ENCODE measurements around the gene ARHGAP21. TPM values are rescaled to one million over a fixed set of nuclear protein-coding genes. Genes with fewer than 3 reads are reported as not detected.

ARHGAP21 gene
- total RNA-seq, 2 experiments from 2014 or later: 32.7 to 34.1 TPM

- CTCF ChIA-PET: no interaction called here
- Mint-ChIP-seq H3K9me3 (ENCODE audit: low read depth) (no peaks in the 10 kb centered on the region), H3K27me3 (no peaks in the 10 kb centered on the region), H3K4me3 (no peak overlapping the region), H3K27ac (no peak overlapping the region), H3K4me1 (peaks cover 2% of the 10 kb centered on the region), H3K36me3 (peaks cover 2% of the 10 kb centered on the region)
- no peak for DNase-seq
- no peak for ATAC-seq
These were observed 28.2 kb downstream of the ARHGAP21 start for GRCh38 chr10:24695452-24695851.

GRCh38 chr10:24694086-24694485 is 29.6 kb downstream of the ARHGAP21 start:
- Mint-ChIP-seq H3K4me3 (no peak overlapping the region), H3K4me1 (no peaks in the 10 kb centered on the region), H3K9me3 (ENCODE audit: low read depth) (no peaks in the 10 kb centered on the region), H3K27ac (no peak overlapping the region), H3K36me3 (peaks cover 2% of the 10 kb centered on the region), H3K27me3 (no peaks in the 10 kb centered on the region)
- ATAC-seq (no peak), DNase-seq (no peak)
- CTCF ChIA-PET: no interaction called here

- Mint-ChIP-seq H3K4me3 (no peak overlapping the region), H3K9me3 (ENCODE audit: low read depth) (no peaks in the 10 kb centered on the region), H3K36me3 (peaks cover 3% of the 10 kb centered on the region), H3K4me1 (no peaks in the 10 kb centered on the region), H3K27me3 (no peaks in the 10 kb centered on the region), H3K27ac (no peak overlapping the region)
- no peak for ATAC-seq
- CTCF ChIA-PET: interaction anchor here (0.7 kb wide), 1 partner anchor 31 kb away, joined by 3 read pairs; no protein-coding TSS in a partner anchor
- DNase-seq: no peak
These were observed 32.6 kb downstream of the ARHGAP21 start for GRCh38 chr10:24690961-24691512.

- Mint-ChIP-seq H3K4me1 (peaks cover 2% of the 10 kb centered on the region), H3K27ac (no peak overlapping the region), H3K9me3 (ENCODE audit: low read depth) (no peaks in the 10 kb centered on the region), H3K36me3 (peaks cover 7% of the 10 kb centered on the region), H3K4me3 (no peak overlapping the region), H3K27me3 (no peaks in the 10 kb centered on the region)
- DNase-seq (no peak), ATAC-seq (no peak)
- CTCF ChIA-PET: interaction anchor here (0.7 kb wide), 1 partner anchor 23 kb away, joined by 3 read pairs; no protein-coding TSS in a partner anchor
These were observed 37.6 kb downstream of the ARHGAP21 start for GRCh38 chr10:24685958-24686540.

GRCh38 chr10:24683554-24683953 is 40.1 kb downstream of the ARHGAP21 start:
- Mint-ChIP-seq H3K27me3 (no peaks in the 10 kb centered on the region), H3K4me3 (no peak overlapping the region), H3K36me3 (peaks cover 5% of the 10 kb centered on the region), H3K4me1 (peaks cover 2% of the 10 kb centered on the region), H3K27ac (no peak overlapping the region), H3K9me3 (ENCODE audit: low read depth) (no peaks in the 10 kb centered on the region)
- no peak for DNase-seq
- ATAC-seq: no peak
- CTCF ChIA-PET: no interaction called here

- no peak overlapping the region for H3K4me3 Mint-ChIP-seq
- H3K9me3 Mint-ChIP-seq (ENCODE audit: low read depth): no peaks in the 10 kb centered on the region
- peaks cover 4% of the 10 kb centered on the region for H3K36me3 Mint-ChIP-seq
- no peak for ATAC-seq
- no peak for DNase-seq
- H3K27ac Mint-ChIP-seq: no peak overlapping the region
- H3K4me1 Mint-ChIP-seq: peaks cover 2% of the 10 kb centered on the region
- H3K27me3 Mint-ChIP-seq: no peaks in the 10 kb centered on the region
- CTCF ChIA-PET: no interaction called here
These were observed 42.1 kb downstream of the ARHGAP21 start for GRCh38 chr10:24681572-24682088.

GRCh38 chr10:24680647-24681524 is 42.8 kb downstream of the ARHGAP21 start:
- CTCF ChIA-PET: no interaction called here
- peaks cover 4% of the 10 kb centered on the region for H3K36me3 Mint-ChIP-seq
- ATAC-seq (no peak), DNase-seq (no peak)
- no peaks in the 10 kb centered on the region for H3K27me3 Mint-ChIP-seq
- peaks cover 2% of the 10 kb centered on the region for H3K4me1 Mint-ChIP-seq
- H3K4me3 Mint-ChIP-seq: no peak overlapping the region
- H3K27ac Mint-ChIP-seq: no peak overlapping the region
- H3K9me3 Mint-ChIP-seq (ENCODE audit: low read depth): no peaks in the 10 kb centered on the region

- ATAC-seq: no peak
- DNase-seq: no peak
- CTCF ChIA-PET: no interaction called here
- H3K9me3 Mint-ChIP-seq (ENCODE audit: low read depth): no peaks in the 10 kb centered on the region
- no peaks in the 10 kb centered on the region for H3K36me3 Mint-ChIP-seq
- H3K27me3 Mint-ChIP-seq: no peaks in the 10 kb centered on the region
- H3K4me3 Mint-ChIP-seq: no peak overlapping the region
- no peak overlapping the region for H3K27ac Mint-ChIP-seq
- H3K4me1 Mint-ChIP-seq: peaks cover 5% of the 10 kb centered on the region
These were observed 44.9 kb downstream of the ARHGAP21 start for GRCh38 chr10:24678757-24679156.

- Mint-ChIP-seq H3K27me3 (no peaks in the 10 kb centered on the region), H3K27ac (no peak overlapping the region), H3K4me3 (no peak overlapping the region), H3K4me1 (peaks cover 3% of the 10 kb centered on the region), H3K36me3 (peaks cover 2% of the 10 kb centered on the region), H3K9me3 (ENCODE audit: low read depth) (no peaks in the 10 kb centered on the region)
- CTCF ChIA-PET: no interaction called here
- no peak for DNase-seq
- ATAC-seq: peak; percentile 30
These were observed 48.6 kb downstream of the ARHGAP21 start for GRCh38 chr10:24674892-24675632.

- Mint-ChIP-seq H3K4me1 (peaks cover 3% of the 10 kb centered on the region), H3K4me3 (no peak overlapping the region), H3K36me3 (peaks cover 9% of the 10 kb centered on the region), H3K27me3 (no peaks in the 10 kb centered on the region), H3K27ac (peak overlapping the region; percentile 3), H3K9me3 (ENCODE audit: low read depth) (no peaks in the 10 kb centered on the region)
- ATAC-seq (no peak), DNase-seq (no peak)
- CTCF ChIA-PET: no interaction called here
These were observed 52.6 kb downstream of the ARHGAP21 start for GRCh38 chr10:24670964-24671670.

- no peak for DNase-seq
- peaks cover 9% of the 10 kb centered on the region for H3K36me3 Mint-ChIP-seq
- H3K27me3 Mint-ChIP-seq: no peaks in the 10 kb centered on the region
- H3K4me1 Mint-ChIP-seq: no peaks in the 10 kb centered on the region
- ATAC-seq: no peak
- CTCF ChIA-PET: interaction anchor here (0.6 kb wide), 1 partner anchor 27 kb away, joined by 3 read pairs; no protein-coding TSS in a partner anchor
- H3K27ac Mint-ChIP-seq: no peak overlapping the region
- no peaks in the 10 kb centered on the region for H3K9me3 Mint-ChIP-seq (ENCODE audit: low read depth)
- H3K4me3 Mint-ChIP-seq: no peak overlapping the region
These were observed 54.3 kb downstream of the ARHGAP21 start for GRCh38 chr10:24669285-24669852.

- DNase-seq (no peak), ATAC-seq (no peak)
- peaks cover 9% of the 10 kb centered on the region for H3K36me3 Mint-ChIP-seq
- H3K9me3 Mint-ChIP-seq (ENCODE audit: low read depth): no peaks in the 10 kb centered on the region
- no peak overlapping the region for H3K27ac Mint-ChIP-seq
- H3K4me3 Mint-ChIP-seq: no peak overlapping the region
- CTCF ChIA-PET: no interaction called here
- no peaks in the 10 kb centered on the region for H3K4me1 Mint-ChIP-seq
- H3K27me3 Mint-ChIP-seq: no peaks in the 10 kb centered on the region
These were observed 55.4 kb downstream of the ARHGAP21 start for GRCh38 chr10:24668247-24668646.
